Measurements from ENCODE around the gene SIT1.

Gene SIT1

GRCh38 chr9:35650341-35651158 is at the start of gene SIT1:
Gene SIT1 (minus strand): TSS chr9:35650931. CDS start chr9:35650853, 78 bp downstream.
- DNase-seq (ENCODE audit: low spot score), result peak; percentile 39

GRCh38 chr9:35700031-35700430 is 49.3 kb upstream of the SIT1 start:
- no peak for DNase-seq (ENCODE audit: low spot score)

GRCh38 chr9:35698231-35698630 is 47.5 kb upstream of the SIT1 start:
- DNase-seq (ENCODE audit: low spot score), result no peak

- DNase-seq (ENCODE audit: low spot score), result no peak
Measured at GRCh38 chr9:35697486-35697885, 46.8 kb upstream of the SIT1 start.

GRCh38 chr9:35696520-35697215 is 45.9 kb upstream of the SIT1 start:
- peak; percentile 52 for DNase-seq (ENCODE audit: low spot score)

GRCh38 chr9:35695943-35696401 is 45.2 kb upstream of the SIT1 start:
- DNase-seq (ENCODE audit: low spot score), result no peak

- DNase-seq (ENCODE audit: low spot score), result no peak
Measured at GRCh38 chr9:35691757-35692301, 41.1 kb upstream of the SIT1 start.

GRCh38 chr9:35691334-35691650 is 40.6 kb upstream of the SIT1 start:
- no peak for DNase-seq (ENCODE audit: low spot score)

GRCh38 chr9:35690614-35691333 is 40.0 kb upstream of the SIT1 start:
- peak; percentile 12 for DNase-seq (ENCODE audit: low spot score)

GRCh38 chr9:35690294-35690613 is 39.5 kb upstream of the SIT1 start:
- no peak for DNase-seq (ENCODE audit: low spot score)

- DNase-seq (ENCODE audit: low spot score), result no peak
Measured at GRCh38 chr9:35689542-35690293, 39.0 kb upstream of the SIT1 start, which contains the start of gene TPM2. Gene TPM2 (minus strand): TSS chr9:35689925. CDS start chr9:35689817, 108 bp downstream.

- peak; percentile 20 for DNase-seq (ENCODE audit: low spot score)
Measured at GRCh38 chr9:35688558-35689541, 38.1 kb upstream of the SIT1 start.

GRCh38 chr9:35687972-35688557 is 37.3 kb upstream of the SIT1 start:
- DNase-seq (ENCODE audit: low spot score), result no peak

GRCh38 chr9:35687306-35687705 is 36.6 kb upstream of the SIT1 start:
- DNase-seq (ENCODE audit: low spot score), result no peak

- no peak for DNase-seq (ENCODE audit: low spot score)
Measured at GRCh38 chr9:35686222-35687203, 35.8 kb upstream of the SIT1 start.

GRCh38 chr9:35685506-35685905 is 34.8 kb upstream of the SIT1 start:
- no peak for DNase-seq (ENCODE audit: low spot score)

GRCh38 chr9:35684921-35685320 is 34.2 kb upstream of the SIT1 start:
- no peak for DNase-seq (ENCODE audit: low spot score)

GRCh38 chr9:35683323-35683722 is 32.6 kb upstream of the SIT1 start:
- DNase-seq (ENCODE audit: low spot score), result no peak

Measured in activated CD4-positive, alpha-beta T cell treated with anti-CD3 and anti-CD28 coated beads, Interleukin-2, Interleukin-4, amounts not matched to agents 100 ng/mL and 50 ng/mL, durations not matched to agents 16 hours and 8 hours (primary cell).